H9 (cell line): Measurements from ENCODE around the gene IPO13. TPM values are rescaled to one million over a fixed set of nuclear protein-coding genes. Genes with fewer than 3 reads are reported as not detected.

Experiments
- DNase-seq: peaks from one replicate; pipeline ENCODE4 v3.0.0-alpha.2; 2017
- H2AFZ ChIP-seq: one replicate; pipeline ENCODE4 v1.6.1; 2013; ENCODE audit warnings: mild to moderate bottlenecking, low read length, control low read depth, moderate library complexity
- H2AK5ac ChIP-seq: 2 replicates; pipeline ENCODE4 v1.6.1; 2013; ENCODE audit warnings: low read length, control low read depth, mixed read lengths; ENCODE audit not compliant: insufficient read length
- H2BK120ac ChIP-seq: one replicate; pipeline ENCODE4 v1.6.1; 2013; ENCODE audit warnings: low read depth, mild to moderate bottlenecking, low read length, control low read depth, inconsistent platforms; ENCODE audit not compliant: poor library complexity, severe bottlenecking
- H2BK12ac ChIP-seq: 2 replicates; pipeline ENCODE4 v1.6.1; 2013; ENCODE audit warnings: low read length, control low read depth, mixed read lengths, low read depth; ENCODE audit not compliant: insufficient read length
- H2BK15ac ChIP-seq: 2 replicates; pipeline ENCODE4 v1.6.1; 2013; ENCODE audit warnings: low read depth, low read length, control low read depth
- H2BK20ac ChIP-seq: one replicate; pipeline ENCODE4 v1.6.1; 2013; ENCODE audit warnings: low read depth, mild to moderate bottlenecking, low read length, control low read depth, inconsistent platforms; ENCODE audit not compliant: poor library complexity, severe bottlenecking
- H2BK5ac ChIP-seq: 2 replicates; pipeline ENCODE4 v1.6.1; 2013; ENCODE audit warnings: low read length, control low read depth, mixed read lengths; ENCODE audit not compliant: insufficient read length
- H3K14ac ChIP-seq: 2 replicates; pipeline ENCODE4 v1.6.1; 2013; ENCODE audit warnings: low read length, control low read depth; ENCODE audit not compliant: insufficient read depth
- H3K18ac ChIP-seq: 2 replicates; pipeline ENCODE4 v1.6.1; 2013; ENCODE audit warnings: low read depth, mild to moderate bottlenecking, mixed read lengths, low read length, control low read depth; ENCODE audit not compliant: insufficient read length
- H3K23ac ChIP-seq: 2 replicates; pipeline ENCODE4 v1.6.1; 2013; ENCODE audit warnings: low read length, control low read depth, mixed read lengths, low read depth; ENCODE audit not compliant: insufficient read length
- H3K23me2 ChIP-seq: 2 replicates; pipeline ENCODE4 v1.6.1; 2013; ENCODE audit warnings: low read depth, mild to moderate bottlenecking, mixed read lengths, low read length, control low read depth; ENCODE audit not compliant: insufficient read length, poor library complexity, severe bottlenecking
- H3K27ac ChIP-seq: 2 replicates; pipeline ENCODE4 v1.5.1; 2013; ENCODE audit warnings: low read length, control low read depth, mixed read lengths, low read depth; ENCODE audit not compliant: insufficient read length
- H3K27me3 ChIP-seq: 2 replicates; pipeline ENCODE4 v1.6.1; 2013; ENCODE audit warnings: low read length, control low read depth, inconsistent platforms; ENCODE audit not compliant: insufficient read depth
- H3K4ac ChIP-seq: 2 replicates; pipeline ENCODE4 v1.6.1; 2013; ENCODE audit warnings: low read depth, mild to moderate bottlenecking, control low read depth, inconsistent platforms, low read length, moderate library complexity
- H3K4me1 ChIP-seq: 2 replicates; pipeline ENCODE4 v1.6.1; 2013; ENCODE audit warnings: low read length, control low read depth, inconsistent platforms; ENCODE audit not compliant: insufficient read depth
- H3K4me2 ChIP-seq: 2 replicates; pipeline ENCODE4 v1.6.1; 2013; ENCODE audit warnings: low read length, control low read depth, mixed read lengths; ENCODE audit not compliant: insufficient read length, insufficient read depth
- H3K56ac ChIP-seq: 2 replicates; pipeline ENCODE4 v1.6.1; 2013; ENCODE audit warnings: low read depth, mild to moderate bottlenecking, mixed read lengths, low read length, control low read depth; ENCODE audit not compliant: insufficient read length
- H3K79me1 ChIP-seq: 2 replicates; pipeline ENCODE4 v1.6.1; 2013; ENCODE audit warnings: low read depth, mild to moderate bottlenecking, moderate library complexity, low read length, control low read depth, inconsistent platforms; ENCODE audit not compliant: insufficient read depth, poor library complexity, severe bottlenecking
- H3K79me2 ChIP-seq: 2 replicates; pipeline ENCODE4 v1.6.1; 2013; ENCODE audit warnings: low read length, control low read depth, inconsistent platforms; ENCODE audit not compliant: insufficient read depth
- H3K9ac ChIP-seq: 2 replicates; pipeline ENCODE4 v1.6.1; 2013; ENCODE audit warnings: low read length, control low read depth, mixed read lengths; ENCODE audit not compliant: insufficient read length; ENCODE audit errors: extremely low read depth
- H3K9me3 ChIP-seq: one replicate; pipeline ENCODE4 v1.6.1; 2013; ENCODE audit warnings: low read depth, low read length, inconsistent platforms; ENCODE audit not compliant: control insufficient read depth
- H3T11ph ChIP-seq: one replicate; pipeline ENCODE4 v1.6.1; 2013; ENCODE audit warnings: mild to moderate bottlenecking, low read length, control low read depth, inconsistent platforms
- H4K20me1 ChIP-seq: one replicate; pipeline ENCODE4 v1.6.1; 2013; ENCODE audit not compliant: control insufficient read depth, insufficient read length, insufficient read depth
- H4K5ac ChIP-seq: 2 replicates; pipeline ENCODE4 v1.6.1; 2013; ENCODE audit warnings: low read depth, mild to moderate bottlenecking, mixed read lengths, low read length, control low read depth; ENCODE audit not compliant: insufficient read length
- H4K8ac ChIP-seq: replicated peaks from 2 replicates; pipeline ENCODE4 v1.6.1; 2013; ENCODE audit warnings: low read length, control low read depth, mixed read lengths, low read depth; ENCODE audit not compliant: insufficient read length
- H4K91ac ChIP-seq: 2 replicates; pipeline ENCODE4 v1.6.1; 2013; ENCODE audit warnings: low read depth, mild to moderate bottlenecking, moderate library complexity, mixed read lengths, low read length, control low read depth; ENCODE audit not compliant: insufficient read length
- H3K27ac Mint-ChIP-seq, 3 experiments: 2 replicates in 2 of 3; 3 replicates in 1 of 3; pipeline ENCODE4 v1.8.0; 2020 to 2021; ENCODE audit warnings: mixed read lengths in 3 of 3, mild to moderate bottlenecking in 1 of 3, moderate library complexity in 1 of 3
- H3K27me3 Mint-ChIP-seq: 2 replicates; pipeline ENCODE4 v1.8.0; 2021; ENCODE audit warnings: low read depth, mild to moderate bottlenecking, moderate library complexity, mixed read lengths
- H3K36me3 Mint-ChIP-seq, 3 experiments: 2 replicates in 2 of 3; 3 replicates in 1 of 3; pipeline ENCODE4 v1.8.0; 2020 to 2021; ENCODE audit warnings: low read depth in 3 of 3, mixed read lengths in 3 of 3; ENCODE audit not compliant: insufficient read depth in 1 of 3
- H3K4me1 Mint-ChIP-seq, 2 experiments: 2 replicates each; pipeline ENCODE4 v1.8.0; 2020; ENCODE audit warnings: mixed read lengths in 2 of 2
- H3K4me3 Mint-ChIP-seq, 2 experiments: 2 replicates in 1 of 2; 3 replicates in 1 of 2; pipeline ENCODE4 v1.8.0; 2020 to 2021; ENCODE audit warnings: mild to moderate bottlenecking in 2 of 2, mixed read lengths in 2 of 2, moderate library complexity in 1 of 2
- H3K9me3 Mint-ChIP-seq, 2 experiments: 2 replicates in 1 of 2; 3 replicates in 1 of 2; pipeline ENCODE4 v1.8.0; 2020; ENCODE audit warnings: mild to moderate bottlenecking in 2 of 2, mixed read lengths in 2 of 2, moderate library complexity in 1 of 2
- WGBS: extraction: QIAGEN DNeasy Blood & Tissue Kit; methylation state at CpG from one replicate; pipeline ENCODE4 v1.1.7; 2013; ENCODE audit warnings: missing lambda C conversion rate, low lambda C conversion rate, mixed read lengths; ENCODE audit not compliant: insufficient read length; ENCODE audit errors: extremely low coverage; 5-methylcytosine and 5-hydroxymethylcytosine counted together
- total RNA-seq: library from RNA; stranded (reverse); gene quantifications from 2 replicates; pipeline ENCODE4 v1.2.1, GENCODE V29; 2021
- TF ChIP-seq, protein P1 (sequence below): fragments of 200-600 bp; sonication (generic); conservative IDR thresholded peaks from 3 replicates; pipeline ENCODE4 v1.8.0; 2021; ENCODE audit warnings: antibody characterized with exemption, mild to moderate bottlenecking

The IPO13 gene
- total RNA-seq, 1 experiment from 2014 or later = 24.5 TPM

DNA sequence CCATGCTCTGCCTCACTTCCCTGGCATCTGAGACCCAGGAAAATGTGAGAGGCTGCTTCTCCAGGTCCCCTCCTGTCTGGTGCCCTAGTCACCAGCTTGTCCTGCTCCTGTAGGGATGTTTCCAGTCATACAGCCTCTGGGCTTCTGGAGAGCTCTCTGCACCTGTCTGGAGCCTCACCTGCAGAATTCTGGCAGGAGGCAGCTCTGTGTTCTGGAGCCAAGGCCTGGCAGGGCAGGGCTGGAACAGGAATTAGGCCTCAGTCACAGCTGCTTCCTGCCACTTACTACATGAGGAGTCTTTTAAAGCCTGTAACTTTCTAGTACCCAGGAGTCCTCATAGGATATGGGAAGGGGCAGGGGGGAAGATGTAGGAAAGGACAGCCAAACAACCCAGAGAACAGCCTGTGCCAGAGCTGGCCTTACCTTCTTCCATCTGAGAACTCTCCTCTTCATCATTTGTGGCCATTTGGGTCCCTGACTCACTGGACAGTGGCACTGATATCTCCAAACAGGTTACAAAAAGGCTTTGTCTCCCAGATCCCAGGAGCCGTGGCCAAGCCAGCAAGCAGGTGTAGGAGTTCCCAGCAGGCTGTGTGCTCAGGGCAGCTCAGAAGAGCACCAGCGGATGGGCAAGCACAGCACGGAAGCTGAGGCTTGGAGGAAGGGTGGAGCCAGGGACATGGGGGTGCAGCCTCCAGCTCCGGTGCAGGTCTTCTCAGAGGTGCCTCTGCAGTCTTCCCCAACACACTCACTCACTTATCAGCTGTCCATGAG, 44.5 kb upstream of the IPO13 start:
- peaks cover 0 to 8% (median 2%) of the 10 kb centered on the region in 3 experiments; a peak in 3 of 7 replicates for H3K36me3 Mint-ChIP-seq
- no peak overlapping the region for H3K23ac ChIP-seq
- no peak overlapping the region for H3K56ac ChIP-seq
- H3K4me2 ChIP-seq = no peak overlapping the region
- DNase-seq = no peak
- no peak overlapping the region for H3K18ac ChIP-seq
- H3K4me3 Mint-ChIP-seq = no peak overlapping the region
- no peak overlapping the region for H2BK15ac ChIP-seq
- H3K9me3 Mint-ChIP-seq = no peaks in the 10 kb centered on the region
- no peak overlapping the region for H2BK5ac ChIP-seq
- no peaks in the 10 kb centered on the region for H3K4me1 Mint-ChIP-seq
- H4K20me1 ChIP-seq = no peaks in the 10 kb centered on the region
- H2BK120ac ChIP-seq = no peak overlapping the region
- no peak overlapping the region for H4K8ac ChIP-seq
- WGBS = no CpG with 5 or more reads among the region's 4 CpGs
- no peaks in the 10 kb centered on the region for H3K79me1 ChIP-seq
- no peaks in the 10 kb centered on the region for H3K4me1 ChIP-seq
- no peak overlapping the region for H4K91ac ChIP-seq
- H2BK12ac ChIP-seq = no peak overlapping the region
- peak overlapping the region in 1 of 3 experiments; percentile 75; a peak in 1 of 7 replicates for H3K27ac Mint-ChIP-seq
- H3K27me3 Mint-ChIP-seq = peaks cover 2% of the 10 kb centered on the region
- no peaks in the 10 kb centered on the region for H3K9me3 ChIP-seq
- TF ChIP-seq, protein P1, sequence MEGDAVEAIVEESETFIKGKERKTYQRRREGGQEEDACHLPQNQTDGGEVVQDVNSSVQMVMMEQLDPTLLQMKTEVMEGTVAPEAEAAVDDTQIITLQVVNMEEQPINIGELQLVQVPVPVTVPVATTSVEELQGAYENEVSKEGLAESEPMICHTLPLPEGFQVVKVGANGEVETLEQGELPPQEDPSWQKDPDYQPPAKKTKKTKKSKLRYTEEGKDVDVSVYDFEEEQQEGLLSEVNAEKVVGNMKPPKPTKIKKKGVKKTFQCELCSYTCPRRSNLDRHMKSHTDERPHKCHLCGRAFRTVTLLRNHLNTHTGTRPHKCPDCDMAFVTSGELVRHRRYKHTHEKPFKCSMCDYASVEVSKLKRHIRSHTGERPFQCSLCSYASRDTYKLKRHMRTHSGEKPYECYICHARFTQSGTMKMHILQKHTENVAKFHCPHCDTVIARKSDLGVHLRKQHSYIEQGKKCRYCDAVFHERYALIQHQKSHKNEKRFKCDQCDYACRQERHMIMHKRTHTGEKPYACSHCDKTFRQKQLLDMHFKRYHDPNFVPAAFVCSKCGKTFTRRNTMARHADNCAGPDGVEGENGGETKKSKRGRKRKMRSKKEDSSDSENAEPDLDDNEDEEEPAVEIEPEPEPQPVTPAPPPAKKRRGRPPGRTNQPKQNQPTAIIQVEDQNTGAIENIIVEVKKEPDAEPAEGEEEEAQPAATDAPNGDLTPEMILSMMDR = no peak
- no peak overlapping the region for H2BK20ac ChIP-seq
- H3T11ph ChIP-seq = no peak overlapping the region
- H3K23me2 ChIP-seq = no peaks in the 10 kb centered on the region
- H3K4ac ChIP-seq = no peak overlapping the region
- no peak overlapping the region for H4K5ac ChIP-seq
- no peak overlapping the region for H3K9ac ChIP-seq
- no peak overlapping the region for H2AK5ac ChIP-seq
- no peaks in the 10 kb centered on the region for H3K27me3 ChIP-seq
- H3K27ac ChIP-seq = no peak overlapping the region
- no peak overlapping the region for H2AFZ ChIP-seq
- no peak overlapping the region for H3K14ac ChIP-seq
- H3K79me2 ChIP-seq = no peaks in the 10 kb centered on the region
